Measurements from ENCODE around the gene TUSC2. TPM values are rescaled to one million over a fixed set of nuclear protein-coding genes. Genes with fewer than 3 reads are reported as not detected.

TUSC2 gene
- 11.8 TPM for total RNA-seq

- intact Hi-C loops (cut with DNase I), result no loop called here
- Histone ChIP-seq H3K4me3 (peak within 1 kb of the TSS; percentile 83 to 94), H3K27me3 (no peaks in the 10 kb centered on the region), H3K36me3 (peaks cover 0 to 38% of the 10 kb centered on the region in 2 donors), H3K27ac (peak within 1 kb of the TSS; percentile 63), H3K4me1 (peaks cover 28% of the 10 kb centered on the region), H3K9me3 (no peaks in the 10 kb centered on the region)
- TF ChIP-seq POLR2AphosphoS5 (IDR thresholded peaks at IDR 0.05; ENCODE audit: insufficient read depth in 1 of 2, low read depth in 1 of 2), result peak; percentile 85 to 97
- peak in 1 of 2 donors; percentile 5 for TF ChIP-seq POLR2A (IDR thresholded peaks at IDR 0.05)
- no peak for TF ChIP-seq CTCF (IDR thresholded peaks at IDR 0.05)
- no peak for DNase-seq (ENCODE audit: extremely low spot score in 2 of 2)
Measured at GRCh38 chr3:50327943-50328691, at the start of gene TUSC2. TUSC2 (minus strand) TSS chr3:50328223; CDS start chr3:50328099, 124 bp downstream.

- intact Hi-C loops (cut with DNase I), result no loop called here
- H3K4me1 ChIP-seq, result no peaks in the 10 kb centered on the region
Measured at GRCh38 chr3:50375258-50375931, 47.4 kb upstream of the TUSC2 start.

GRCh38 chr3:50374363-50375257 is 46.6 kb upstream of the TUSC2 start:
- intact Hi-C loops (cut with DNase I), result no loop called here
- H3K4me1 ChIP-seq, result no peaks in the 10 kb centered on the region
- no peak for DNase-seq (ENCODE audit: extremely low spot score in 2 of 2)
- H3K27me3 ChIP-seq, result no peaks in the 10 kb centered on the region
- H3K9me3 ChIP-seq, result no peaks in the 10 kb centered on the region
- H3K27ac ChIP-seq, result no peak overlapping the region
- no peak overlapping the region for H3K4me3 ChIP-seq
- no peaks in the 10 kb centered on the region for H3K36me3 ChIP-seq
- no peak for TF ChIP-seq POLR2AphosphoS5 (IDR thresholded peaks at IDR 0.05; ENCODE audit: insufficient read depth in 1 of 2, low read depth in 1 of 2)
- TF ChIP-seq POLR2A (IDR thresholded peaks at IDR 0.05), result no peak
- no peak for TF ChIP-seq CTCF (IDR thresholded peaks at IDR 0.05)

More at GRCh38 chr3:50375258-50375931, 47.4 kb upstream of the TUSC2 start:
- no peak for DNase-seq (ENCODE audit: extremely low spot score in 2 of 2)
- Histone ChIP-seq H3K4me3 (no peak overlapping the region), H3K27ac (no peak overlapping the region), H3K27me3 (no peaks in the 10 kb centered on the region), H3K36me3 (no peaks in the 10 kb centered on the region), H3K9me3 (no peaks in the 10 kb centered on the region)
- TF ChIP-seq POLR2A (IDR thresholded peaks at IDR 0.05), result no peak
- no peak for TF ChIP-seq CTCF (IDR thresholded peaks at IDR 0.05)
- no peak for TF ChIP-seq POLR2AphosphoS5 (IDR thresholded peaks at IDR 0.05; ENCODE audit: insufficient read depth in 1 of 2, low read depth in 1 of 2)

GRCh38 chr3:50373146-50374051 is 45.4 kb upstream of the TUSC2 start:
- TF ChIP-seq POLR2AphosphoS5 (IDR thresholded peaks at IDR 0.05; ENCODE audit: insufficient read depth in 1 of 2, low read depth in 1 of 2) (no peak), CTCF (IDR thresholded peaks at IDR 0.05) (no peak), POLR2A (IDR thresholded peaks at IDR 0.05) (no peak)
- Histone ChIP-seq H3K36me3 (no peaks in the 10 kb centered on the region), H3K27me3 (no peaks in the 10 kb centered on the region), H3K9me3 (no peaks in the 10 kb centered on the region), H3K4me3 (no peak overlapping the region), H3K27ac (no peak overlapping the region), H3K4me1 (no peaks in the 10 kb centered on the region)
- intact Hi-C loops (cut with DNase I), result no loop called here
- DNase-seq (ENCODE audit: extremely low spot score in 2 of 2), result no peak
